HFFc6 (cell line): ENCODE measurements around the gene PTPN12. TPM values are rescaled to one million over a fixed set of nuclear protein-coding genes. Genes with fewer than 3 reads are reported as not detected.

Experiments used
- DNase-seq: peaks from one replicate; pipeline ENCODE4 v3.0.0-alpha.2; 2018
- H3K27ac Mint-ChIP-seq: 2 replicates; pipeline ENCODE4 v1.8.0; 2020; ENCODE audit warnings: mild to moderate bottlenecking, mixed read lengths
- H3K27me3 Mint-ChIP-seq: 2 replicates; pipeline ENCODE4 v1.8.0; 2021; ENCODE audit warnings: mild to moderate bottlenecking, moderate library complexity, mixed read lengths; ENCODE audit not compliant: insufficient read depth
- H3K36me3 Mint-ChIP-seq: 2 replicates; pipeline ENCODE4 v1.8.0; 2021; ENCODE audit warnings: low read depth, mixed read lengths
- H3K4me1 Mint-ChIP-seq: 2 replicates; pipeline ENCODE4 v1.8.0; 2020; ENCODE audit warnings: low read depth, mixed read lengths
- H3K4me3 Mint-ChIP-seq: 2 replicates; pipeline ENCODE4 v1.8.0; 2020; ENCODE audit warnings: mild to moderate bottlenecking, moderate library complexity, mixed read lengths
- H3K9me3 Mint-ChIP-seq: 2 replicates; pipeline ENCODE4 v1.8.0; 2020; ENCODE audit warnings: mild to moderate bottlenecking, mixed read lengths
- total RNA-seq, 6 experiments: library from RNA; stranded (reverse); fragmentation: NEBNext Ultra II Directional; extraction: Animal tissue kit (Norgen Biotek cat#: 25700); gene quantifications; 2 replicates in 1 of 6; 3 replicates in 5 of 6; pipeline ENCODE4 v1.2.3, GENCODE V29; 2021
- TF ChIP-seq, protein P1 (sequence below): fragments of 200-600 bp; sonication (generic); IDR thresholded peaks from 2 replicates; pipeline ENCODE4 v1.5.0; 2021; ENCODE audit warnings: antibody characterized with exemption, mild to moderate bottlenecking

The PTPN12 gene
- total RNA-seq, 6 experiments from 2014 or later, result 50.7 to 62.1 (median 56.4) TPM

DNA sequence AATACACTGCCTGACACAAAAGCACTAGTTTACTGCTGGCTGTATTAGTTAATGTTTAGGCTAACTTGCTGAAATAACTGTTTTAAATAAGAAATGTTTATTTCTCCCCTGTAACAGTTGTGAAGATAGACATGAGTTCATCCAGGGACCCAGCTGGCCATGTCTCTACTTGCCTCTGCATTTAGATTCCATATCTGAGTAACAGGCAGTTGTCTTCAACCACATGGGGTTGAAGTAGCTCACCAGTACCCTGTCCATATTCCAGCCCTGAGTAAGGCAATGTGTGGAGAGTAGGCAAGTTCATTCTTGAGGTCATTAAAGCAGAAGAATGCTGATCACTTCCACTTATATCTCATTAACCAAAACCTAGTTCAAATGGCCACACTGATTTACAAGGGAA is 128.1 kb downstream of the PTPN12 start:
- TF ChIP-seq, protein P1, sequence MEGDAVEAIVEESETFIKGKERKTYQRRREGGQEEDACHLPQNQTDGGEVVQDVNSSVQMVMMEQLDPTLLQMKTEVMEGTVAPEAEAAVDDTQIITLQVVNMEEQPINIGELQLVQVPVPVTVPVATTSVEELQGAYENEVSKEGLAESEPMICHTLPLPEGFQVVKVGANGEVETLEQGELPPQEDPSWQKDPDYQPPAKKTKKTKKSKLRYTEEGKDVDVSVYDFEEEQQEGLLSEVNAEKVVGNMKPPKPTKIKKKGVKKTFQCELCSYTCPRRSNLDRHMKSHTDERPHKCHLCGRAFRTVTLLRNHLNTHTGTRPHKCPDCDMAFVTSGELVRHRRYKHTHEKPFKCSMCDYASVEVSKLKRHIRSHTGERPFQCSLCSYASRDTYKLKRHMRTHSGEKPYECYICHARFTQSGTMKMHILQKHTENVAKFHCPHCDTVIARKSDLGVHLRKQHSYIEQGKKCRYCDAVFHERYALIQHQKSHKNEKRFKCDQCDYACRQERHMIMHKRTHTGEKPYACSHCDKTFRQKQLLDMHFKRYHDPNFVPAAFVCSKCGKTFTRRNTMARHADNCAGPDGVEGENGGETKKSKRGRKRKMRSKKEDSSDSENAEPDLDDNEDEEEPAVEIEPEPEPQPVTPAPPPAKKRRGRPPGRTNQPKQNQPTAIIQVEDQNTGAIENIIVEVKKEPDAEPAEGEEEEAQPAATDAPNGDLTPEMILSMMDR, result no peak
- Mint-ChIP-seq H3K36me3 (no peaks in the 10 kb centered on the region; the same call in 1 of the 2 replicates), H3K27me3 (no peaks in the 10 kb centered on the region; the same call in 1 of the 2 replicates), H3K4me1 (peaks cover 8% of the 10 kb centered on the region), H3K9me3 (no peaks in the 10 kb centered on the region), H3K27ac (peak overlapping the region; percentile 24), H3K4me3 (no peak overlapping the region)
- DNase-seq, result no peak

DNA sequence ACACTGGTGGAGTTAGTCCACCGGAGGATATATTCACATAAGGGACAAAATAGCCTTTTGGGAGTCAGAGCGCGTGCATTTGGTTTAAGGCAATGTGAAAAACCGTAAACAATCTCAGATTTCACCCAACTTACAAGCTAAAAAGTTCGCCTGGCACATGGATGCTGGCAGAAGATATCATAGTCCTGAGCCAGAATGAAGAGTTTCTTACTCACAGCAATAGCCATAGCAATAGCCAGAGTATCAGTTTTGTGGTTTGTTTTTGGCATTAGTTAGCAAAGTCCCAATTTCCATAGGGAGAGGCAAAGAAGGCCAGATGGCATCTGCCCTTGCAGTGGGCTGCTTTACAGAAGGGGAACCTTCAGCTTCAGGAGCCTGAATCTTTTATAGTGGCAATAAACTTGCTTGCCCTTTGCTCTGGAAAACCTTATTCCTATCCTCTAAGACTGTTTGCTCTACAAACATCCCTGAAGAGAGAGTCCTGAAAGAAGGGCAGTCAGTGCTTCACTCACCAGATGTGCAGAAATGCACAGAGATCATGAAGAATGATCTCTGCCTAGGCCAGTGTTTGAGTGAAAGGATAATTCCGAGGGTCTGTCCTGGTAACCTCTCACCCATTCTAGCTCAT is 130.5 kb downstream of the PTPN12 start:
- no peaks in the 10 kb centered on the region for H3K9me3 Mint-ChIP-seq
- no peak for DNase-seq
- H3K4me1 Mint-ChIP-seq, result peaks cover 8% of the 10 kb centered on the region
- no peaks in the 10 kb centered on the region for H3K36me3 Mint-ChIP-seq
- TF ChIP-seq, protein P1, result no peak
- no peak overlapping the region for H3K27ac Mint-ChIP-seq
- no peaks in the 10 kb centered on the region; the same call in 1 of the 2 replicates for H3K27me3 Mint-ChIP-seq
- no peak overlapping the region for H3K4me3 Mint-ChIP-seq

DNA sequence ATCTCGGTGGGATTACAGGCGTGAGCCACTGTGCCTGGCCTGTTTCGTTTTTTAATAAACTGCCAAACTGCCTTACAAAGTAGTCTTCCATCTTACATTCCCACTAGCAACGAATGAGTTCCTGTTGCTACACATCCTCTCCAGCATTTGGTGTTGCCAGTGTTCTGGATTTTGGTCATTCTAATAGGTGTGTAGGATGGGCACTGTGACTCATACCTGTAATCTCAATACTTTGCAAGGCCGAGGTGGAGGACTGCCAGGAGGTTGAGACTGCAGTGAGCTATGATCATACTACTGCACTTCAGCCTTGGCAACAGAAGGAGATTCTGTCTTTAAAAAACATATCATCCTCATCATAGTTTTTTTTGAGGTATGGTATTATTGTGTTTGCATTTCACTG is 137.8 kb downstream of the PTPN12 start:
- no peaks in the 10 kb centered on the region for H3K9me3 Mint-ChIP-seq
- TF ChIP-seq, protein P1, result no peak
- H3K27me3 Mint-ChIP-seq, result no peaks in the 10 kb centered on the region; the same call in 1 of the 2 replicates
- peaks cover 20% of the 10 kb centered on the region for H3K4me1 Mint-ChIP-seq
- DNase-seq, result peak; percentile 58
- peak overlapping the region; percentile 46 for H3K27ac Mint-ChIP-seq
- H3K4me3 Mint-ChIP-seq, result no peak overlapping the region
- H3K36me3 Mint-ChIP-seq, result peaks cover 5% of the 10 kb centered on the region; the same call in 1 of the 2 replicates

DNA sequence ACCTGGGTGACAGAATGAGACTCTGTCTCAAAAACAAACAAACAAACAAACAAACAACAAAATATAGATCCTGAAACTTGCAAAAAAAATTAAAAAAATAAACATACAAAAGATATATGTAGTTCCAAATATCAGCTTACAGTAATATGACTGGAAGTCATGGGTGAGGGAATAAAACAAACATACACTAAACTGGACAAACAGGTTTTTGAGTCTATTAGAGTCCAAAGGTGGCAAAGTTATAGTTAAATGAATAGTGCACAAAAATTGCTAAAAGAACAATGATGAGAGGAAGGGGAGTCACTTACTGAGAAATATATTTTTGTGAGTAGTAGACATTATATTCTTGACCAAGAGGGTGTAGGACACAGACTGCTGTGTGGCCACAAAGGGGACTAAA is 142.5 kb downstream of the PTPN12 start:
- DNase-seq, result no peak
- Mint-ChIP-seq H3K36me3 (peaks cover 21% of the 10 kb centered on the region), H3K4me3 (no peak overlapping the region), H3K9me3 (no peaks in the 10 kb centered on the region), H3K27ac (no peak overlapping the region), H3K27me3 (no peaks in the 10 kb centered on the region; the same call in 1 of the 2 replicates), H3K4me1 (peaks cover 33% of the 10 kb centered on the region)
- TF ChIP-seq, protein P1, result no peak

DNA sequence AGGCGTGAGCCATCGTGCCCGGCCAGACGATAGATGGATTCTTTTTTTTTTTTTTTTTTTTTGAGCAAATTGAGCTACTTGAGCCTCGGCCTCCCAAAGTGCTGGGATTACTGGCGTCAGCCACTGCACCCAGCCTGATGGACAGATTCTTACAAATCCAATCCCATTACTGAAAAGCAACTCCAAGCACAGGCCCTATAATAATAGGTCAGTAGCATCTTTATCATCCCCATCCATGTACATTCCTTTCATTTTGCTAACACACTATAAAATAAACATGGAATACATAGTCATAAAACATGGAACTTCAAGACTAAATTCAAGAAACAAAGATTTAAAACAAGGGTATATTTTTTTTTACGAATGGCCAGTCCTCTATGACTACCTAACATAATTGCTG is 143.2 kb downstream of the PTPN12 start:
- TF ChIP-seq, protein P1, result no peak
- Mint-ChIP-seq H3K4me3 (no peak overlapping the region), H3K36me3 (peaks cover 24% of the 10 kb centered on the region), H3K27me3 (no peaks in the 10 kb centered on the region; the same call in 1 of the 2 replicates), H3K9me3 (no peaks in the 10 kb centered on the region), H3K27ac (no peak overlapping the region), H3K4me1 (peaks cover 31% of the 10 kb centered on the region)
- DNase-seq, result no peak
